GM20000 (cell line): ENCODE results near the gene KPNA1.

Experiments
- DNase-seq: peaks from one replicate; pipeline ENCODE4 v3.0.0; 2012; ENCODE audit warnings: low spot score
- TF ChIP-seq, protein P1 (sequence below): IDR thresholded peaks from 2 replicates; pipeline ENCODE4 v1.5.1; 2012; ENCODE audit warnings: mild to moderate bottlenecking, control low read depth; ENCODE audit errors: extremely low read depth, missing control alignments

KPNA1 gene

DNA sequence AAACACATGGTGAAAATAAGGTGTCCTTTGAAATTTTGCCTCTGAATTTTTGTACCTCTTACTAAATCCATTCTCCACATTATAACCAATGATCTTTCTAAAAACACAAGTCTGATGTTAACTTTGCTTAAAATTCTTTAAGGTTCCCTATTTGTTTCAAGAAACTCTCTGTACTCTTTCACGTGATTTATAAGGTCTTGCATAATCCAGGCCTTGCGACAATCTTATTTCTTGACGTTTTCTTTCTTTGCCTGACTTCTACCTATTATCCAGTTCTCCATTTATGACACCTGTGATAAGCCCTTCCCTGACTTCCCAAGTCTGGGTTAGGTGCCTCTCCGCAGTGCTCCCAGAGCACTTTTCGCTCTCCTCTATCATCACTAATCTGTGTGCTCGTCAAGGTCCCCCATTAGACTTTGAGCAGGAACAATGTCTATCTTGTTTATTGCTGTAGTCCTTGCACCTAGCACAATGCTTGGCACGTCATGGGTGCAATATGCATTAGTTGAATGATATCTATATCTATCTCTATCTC is 24.3 kb upstream of the KPNA1 start:
- DNase-seq, result no peak
- TF ChIP-seq, protein P1, sequence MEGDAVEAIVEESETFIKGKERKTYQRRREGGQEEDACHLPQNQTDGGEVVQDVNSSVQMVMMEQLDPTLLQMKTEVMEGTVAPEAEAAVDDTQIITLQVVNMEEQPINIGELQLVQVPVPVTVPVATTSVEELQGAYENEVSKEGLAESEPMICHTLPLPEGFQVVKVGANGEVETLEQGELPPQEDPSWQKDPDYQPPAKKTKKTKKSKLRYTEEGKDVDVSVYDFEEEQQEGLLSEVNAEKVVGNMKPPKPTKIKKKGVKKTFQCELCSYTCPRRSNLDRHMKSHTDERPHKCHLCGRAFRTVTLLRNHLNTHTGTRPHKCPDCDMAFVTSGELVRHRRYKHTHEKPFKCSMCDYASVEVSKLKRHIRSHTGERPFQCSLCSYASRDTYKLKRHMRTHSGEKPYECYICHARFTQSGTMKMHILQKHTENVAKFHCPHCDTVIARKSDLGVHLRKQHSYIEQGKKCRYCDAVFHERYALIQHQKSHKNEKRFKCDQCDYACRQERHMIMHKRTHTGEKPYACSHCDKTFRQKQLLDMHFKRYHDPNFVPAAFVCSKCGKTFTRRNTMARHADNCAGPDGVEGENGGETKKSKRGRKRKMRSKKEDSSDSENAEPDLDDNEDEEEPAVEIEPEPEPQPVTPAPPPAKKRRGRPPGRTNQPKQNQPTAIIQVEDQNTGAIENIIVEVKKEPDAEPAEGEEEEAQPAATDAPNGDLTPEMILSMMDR, result no peak

- DNase-seq, result no peak
- TF ChIP-seq, protein P1, result no peak
Observed at GRCh38 chr3:122536632-122537001, 21.9 kb upstream of the KPNA1 start.

GRCh38 chr3:122535964-122536631 is 21.4 kb upstream of the KPNA1 start:
- no peak for DNase-seq
- TF ChIP-seq, protein P1, result no peak

GRCh38 chr3:122533931-122534334 is 19.2 kb upstream of the KPNA1 start:
- TF ChIP-seq, protein P1, result no peak
- DNase-seq, result peak; percentile 77

DNA sequence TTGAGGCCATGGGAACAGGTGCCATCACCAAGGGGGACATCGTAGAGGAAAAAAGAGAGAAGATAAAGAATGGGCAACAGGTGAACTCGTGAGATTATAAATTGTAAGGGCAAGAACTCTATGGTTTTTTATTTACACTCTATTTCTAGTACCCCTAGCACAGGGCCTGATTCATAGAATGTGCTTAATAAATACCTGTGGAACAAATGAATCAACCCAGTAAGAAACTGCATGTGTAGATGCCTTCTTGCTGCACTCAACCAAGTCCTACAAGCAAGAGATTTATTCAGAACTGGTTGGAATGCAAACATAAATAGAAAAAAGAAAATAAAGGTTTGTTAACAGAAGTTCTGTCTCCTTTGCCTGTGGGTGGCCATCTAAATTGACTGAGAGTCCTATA is 18.7 kb upstream of the KPNA1 start:
- TF ChIP-seq, protein P1, result no peak
- DNase-seq, result no peak

DNA sequence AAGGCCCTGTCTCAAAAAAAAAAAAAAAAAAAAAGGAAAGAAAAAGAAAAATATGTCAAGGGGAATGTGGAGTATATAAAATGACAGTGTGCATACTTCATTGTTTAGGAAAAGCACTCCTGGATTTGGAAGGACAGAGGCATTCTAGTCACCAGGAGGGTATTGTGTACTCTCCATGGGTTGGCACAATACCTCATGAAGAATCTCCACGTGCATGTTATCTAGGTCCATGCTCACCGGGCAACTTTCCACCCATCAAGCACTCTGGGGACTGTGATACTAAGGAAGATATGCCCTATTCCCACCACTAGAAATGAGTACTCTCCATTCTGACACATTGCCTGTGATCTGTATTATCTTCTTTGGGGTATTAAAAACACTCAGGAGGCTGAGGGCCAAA is 15.4 kb upstream of the KPNA1 start:
- TF ChIP-seq, protein P1, result no peak
- DNase-seq, result no peak

- no peak for DNase-seq
- TF ChIP-seq, protein P1, result no peak
Observed at GRCh38 chr3:122523317-122523716, 8.6 kb upstream of the KPNA1 start.
